HG02588 (cell line): ENCODE measurements around the gene ARHGAP20.
A peak's percentile ranks its signal among the peaks of the same experiment; 100 is the strongest.

Experiments used
- ATAC-seq: cut with Tn5 transposase; IDR thresholded peaks from one replicate; pipeline ENCODE4 v1.9.1; 2021; ENCODE audit warnings: mild to moderate bottlenecking, moderate library complexity; ENCODE audit not compliant: unreplicated experiment

ARHGAP20 gene, protein sequence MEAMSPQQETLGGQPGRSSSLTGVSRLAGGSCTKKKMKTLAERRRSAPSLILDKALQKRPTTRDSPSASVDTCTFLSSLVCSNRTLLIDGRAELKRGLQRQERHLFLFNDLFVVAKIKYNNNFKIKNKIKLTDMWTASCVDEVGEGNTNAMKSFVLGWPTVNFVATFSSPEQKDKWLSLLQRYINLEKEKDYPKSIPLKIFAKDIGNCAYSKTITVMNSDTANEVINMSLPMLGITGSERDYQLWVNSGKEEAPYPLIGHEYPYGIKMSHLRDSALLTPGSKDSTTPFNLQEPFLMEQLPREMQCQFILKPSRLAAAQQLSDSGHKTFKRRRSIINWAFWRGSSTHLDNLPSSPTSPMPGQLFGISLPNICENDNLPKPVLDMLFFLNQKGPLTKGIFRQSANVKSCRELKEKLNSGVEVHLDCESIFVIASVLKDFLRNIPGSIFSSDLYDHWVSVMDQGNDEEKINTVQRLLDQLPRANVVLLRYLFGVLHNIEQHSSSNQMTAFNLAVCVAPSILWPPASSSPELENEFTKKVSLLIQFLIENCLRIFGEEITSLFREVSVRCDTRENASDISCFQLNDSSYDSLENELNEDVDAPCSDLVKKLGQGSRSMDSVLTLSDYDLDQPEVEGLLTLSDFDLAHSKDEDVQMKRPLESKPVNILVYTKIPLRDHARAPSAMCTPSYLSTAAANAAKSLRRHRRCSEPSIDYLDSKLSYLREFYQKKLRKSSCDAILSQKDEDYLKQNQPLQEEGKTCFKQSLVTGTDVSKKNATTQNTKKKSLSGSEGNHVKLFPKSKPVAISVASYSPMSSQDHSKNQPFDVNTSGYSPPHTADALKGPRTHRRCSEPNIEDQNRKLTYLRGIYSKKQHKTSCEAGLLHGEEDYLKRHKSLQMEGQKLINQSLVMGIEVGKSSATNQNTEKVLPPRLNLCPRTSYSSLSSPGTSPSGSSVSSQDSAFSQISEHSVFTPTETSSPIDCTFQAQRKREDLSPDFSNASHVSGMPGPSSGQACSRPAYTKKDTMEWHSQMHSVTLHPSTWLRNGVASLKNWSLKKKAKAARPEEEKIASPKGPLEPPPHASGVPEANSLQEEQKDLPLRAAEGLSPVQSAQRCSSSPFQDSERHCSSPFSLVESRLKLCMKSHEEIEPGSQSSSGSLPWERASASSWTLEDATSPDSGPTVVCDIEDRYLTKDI

DNA sequence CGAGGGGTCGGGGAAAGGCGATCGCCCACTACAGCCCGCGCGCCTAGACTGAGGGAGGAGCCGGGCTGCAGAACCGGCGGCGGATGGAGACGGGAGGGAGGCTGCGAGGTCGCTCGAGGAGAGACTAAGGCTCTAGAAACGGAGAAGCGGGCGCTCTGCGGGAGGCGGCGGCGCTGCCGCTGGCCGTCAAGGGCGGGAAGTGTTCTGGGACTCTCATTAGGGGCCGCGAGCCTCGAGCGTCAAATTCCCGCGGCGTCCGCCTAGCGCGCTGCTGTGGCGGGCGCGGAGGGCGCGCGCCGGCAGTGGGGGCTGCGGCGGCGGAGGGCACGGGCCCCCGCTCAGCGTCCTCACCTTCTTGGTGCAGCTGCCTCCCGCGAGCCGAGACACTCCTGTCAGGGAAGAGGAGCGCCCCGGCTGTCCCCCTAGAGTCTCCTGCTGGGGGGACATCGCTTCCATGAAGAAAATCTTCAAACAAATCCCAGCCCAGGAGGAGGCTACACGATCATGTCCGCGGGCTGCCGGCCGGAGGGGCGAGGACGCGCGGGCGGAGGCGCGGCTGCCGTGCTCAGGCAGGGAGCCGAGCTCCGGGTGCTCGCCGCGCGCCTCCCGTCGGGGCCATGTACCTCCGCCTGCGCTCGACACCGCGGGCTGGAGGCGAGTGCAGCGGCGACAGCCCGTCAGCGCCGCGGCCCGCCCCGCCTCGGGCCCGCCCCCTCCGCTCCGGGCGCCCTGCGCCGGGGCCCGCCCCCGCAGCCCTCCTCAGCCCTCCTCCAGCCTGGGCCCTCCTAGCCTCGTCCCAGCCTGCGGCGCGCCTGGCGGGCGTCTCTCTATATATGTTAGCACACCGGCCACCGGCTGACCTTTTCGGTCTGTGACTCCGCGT is at the start of gene ARHGAP20:
Gene ARHGAP20, minus strand, starts transcription at position 662 of the 883 bp plus-strand sequence. Its CDS starts 206 bp downstream, at position 456.
- peak; percentile 76 for ATAC-seq

DNA sequence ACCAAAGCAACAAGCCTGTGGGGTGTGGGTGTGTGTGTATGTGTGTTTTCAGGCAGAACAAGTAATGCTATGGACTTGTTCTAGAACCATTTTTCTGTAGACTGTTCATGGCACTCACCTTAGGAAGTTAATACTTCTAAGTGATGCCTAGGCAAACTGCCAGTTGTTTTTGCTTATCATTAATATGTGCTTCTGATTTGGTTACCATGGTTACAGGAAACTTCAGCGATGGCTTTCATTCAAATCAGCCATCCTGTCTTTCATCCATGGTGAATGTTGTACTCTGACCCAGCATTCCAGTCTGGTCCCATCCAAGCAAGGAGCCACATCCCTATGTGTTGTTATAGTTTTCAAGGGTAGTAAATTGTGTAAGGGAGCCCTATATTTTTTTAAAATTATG is 49.8 kb upstream of the ARHGAP20 start:
- no peak for ATAC-seq

DNA sequence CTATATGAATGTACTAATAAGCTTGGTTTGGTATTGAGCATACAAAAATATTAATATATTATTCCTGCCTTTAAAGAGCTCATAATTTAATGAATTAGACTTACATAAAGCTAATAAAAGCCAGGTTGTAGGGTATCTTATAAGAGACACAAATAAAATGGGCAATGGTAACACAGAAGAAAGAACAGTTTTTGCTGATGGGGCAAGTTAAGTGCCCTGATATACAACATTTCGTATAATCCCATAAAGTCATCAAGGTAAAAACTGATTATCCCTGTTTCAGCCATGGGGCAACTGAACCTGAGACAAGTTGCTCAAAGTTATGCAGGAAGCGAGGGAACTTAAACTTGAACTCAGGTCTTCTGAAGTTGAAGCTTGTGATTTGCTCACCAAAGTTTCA is 48.9 kb upstream of the ARHGAP20 start:
- ATAC-seq, result no peak

DNA sequence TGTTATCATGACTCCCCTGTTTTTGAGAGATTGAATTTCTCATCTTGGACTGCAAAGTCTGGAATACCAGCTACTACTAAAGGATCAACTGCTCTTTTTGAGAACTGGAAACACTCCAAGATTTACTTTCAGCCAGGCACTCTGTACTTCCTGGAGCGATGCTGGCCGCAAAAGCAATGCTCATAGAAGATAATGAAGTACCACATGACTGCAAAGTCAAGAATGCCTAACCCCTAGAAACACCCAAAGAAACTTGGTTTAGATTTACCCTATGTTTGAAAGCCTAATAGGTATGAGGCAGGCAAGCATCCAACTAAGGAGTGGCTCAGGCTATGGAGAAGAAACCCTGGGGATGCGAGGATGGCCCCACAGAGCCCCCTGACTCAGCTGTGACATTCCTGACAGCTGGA is 47.7 kb upstream of the ARHGAP20 start:
- ATAC-seq, result no peak

DNA sequence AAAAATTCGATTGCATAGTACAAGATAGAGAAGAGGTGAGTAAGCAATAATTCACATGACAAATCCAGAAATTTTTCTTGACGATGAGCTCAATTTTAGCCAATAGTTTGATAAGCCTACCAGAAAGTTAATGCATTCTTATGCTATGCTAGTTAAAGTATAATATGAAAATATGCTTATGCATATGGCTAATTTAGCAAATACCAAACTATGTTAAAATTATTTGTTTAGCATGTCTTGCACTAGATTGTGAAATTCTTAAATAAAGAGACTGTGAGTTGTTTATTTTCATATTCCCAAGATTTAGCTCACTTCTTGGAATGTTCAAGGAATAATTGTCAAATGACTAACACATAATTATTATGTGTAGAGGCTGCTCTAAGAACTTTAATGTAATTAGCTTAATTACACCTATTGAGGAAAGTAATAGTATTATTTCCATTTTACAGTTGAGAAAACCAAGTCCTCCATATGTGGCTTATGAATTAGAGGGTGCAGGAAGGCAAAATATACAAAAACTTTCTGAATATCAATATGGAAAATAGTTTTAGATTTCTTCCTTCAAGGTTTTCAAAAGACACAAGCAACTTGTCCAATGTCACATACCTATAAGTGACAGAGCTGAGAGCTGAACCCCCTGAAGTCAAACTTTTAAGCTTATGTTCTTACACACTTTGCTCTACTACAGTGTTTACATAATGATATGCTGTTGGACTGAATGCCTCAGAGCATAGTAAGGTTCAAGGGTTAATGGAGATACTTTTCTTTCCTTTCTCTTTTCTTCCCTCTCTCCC is 45.9 kb upstream of the ARHGAP20 start:
- no peak for ATAC-seq

DNA sequence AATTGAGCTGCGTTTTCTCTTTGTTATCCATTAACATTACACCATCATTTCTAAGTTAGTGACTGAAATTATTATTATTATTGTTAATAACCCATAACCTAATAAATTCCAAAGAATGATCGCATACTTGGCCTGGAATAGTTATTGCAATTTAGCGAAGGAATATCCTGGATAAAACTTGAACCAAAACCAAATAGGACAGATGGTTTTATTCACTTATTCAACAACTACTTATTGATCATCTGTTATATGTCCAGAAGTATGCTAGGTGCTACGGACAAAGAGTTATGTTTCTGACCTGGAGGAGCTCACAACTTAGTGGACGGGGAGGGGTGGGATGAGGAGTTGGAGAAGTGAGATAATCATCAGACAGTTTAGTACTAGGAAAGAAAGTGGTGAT is 44.8 kb upstream of the ARHGAP20 start:
- ATAC-seq, result no peak

DNA sequence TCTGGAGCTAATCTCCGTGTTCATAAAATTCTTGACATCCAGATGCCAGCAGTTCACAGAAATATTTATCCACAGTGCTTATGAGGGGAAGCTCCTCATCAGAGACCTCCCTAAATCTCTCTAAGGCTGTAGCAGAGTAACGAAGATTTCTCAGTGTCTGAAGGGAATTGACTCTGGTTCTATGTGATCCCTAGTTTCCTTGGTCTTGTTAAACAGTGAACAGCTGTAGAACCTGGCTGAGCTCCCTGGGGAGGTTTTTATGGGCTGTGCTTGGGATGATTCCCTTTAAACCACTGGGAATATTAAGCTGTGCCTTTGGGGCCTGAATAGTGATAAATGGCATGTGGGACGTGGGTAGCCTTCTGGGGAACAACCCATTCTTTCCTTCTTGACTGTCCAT is 43.7 kb upstream of the ARHGAP20 start:
- no peak for ATAC-seq

DNA sequence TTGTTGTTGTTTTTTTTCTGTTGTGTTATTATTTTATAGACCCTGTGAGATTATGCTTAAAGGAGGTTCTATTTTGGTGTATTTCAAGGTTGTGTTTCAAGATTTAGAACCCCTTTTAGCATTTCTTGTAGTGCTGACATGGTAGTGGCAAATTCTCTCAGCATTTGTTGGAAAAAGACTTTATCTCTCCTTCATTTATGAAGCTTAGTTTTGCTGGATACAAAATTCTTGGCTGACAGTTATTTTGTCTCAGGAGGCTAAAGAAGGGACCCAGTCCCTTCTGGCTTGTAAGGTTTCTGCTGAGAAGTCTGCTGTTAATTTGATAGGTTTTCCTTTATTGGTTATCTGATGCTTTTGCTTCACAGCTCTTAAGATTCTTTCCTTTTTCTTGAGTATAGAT is 40.7 kb upstream of the ARHGAP20 start:
- ATAC-seq, result no peak

DNA sequence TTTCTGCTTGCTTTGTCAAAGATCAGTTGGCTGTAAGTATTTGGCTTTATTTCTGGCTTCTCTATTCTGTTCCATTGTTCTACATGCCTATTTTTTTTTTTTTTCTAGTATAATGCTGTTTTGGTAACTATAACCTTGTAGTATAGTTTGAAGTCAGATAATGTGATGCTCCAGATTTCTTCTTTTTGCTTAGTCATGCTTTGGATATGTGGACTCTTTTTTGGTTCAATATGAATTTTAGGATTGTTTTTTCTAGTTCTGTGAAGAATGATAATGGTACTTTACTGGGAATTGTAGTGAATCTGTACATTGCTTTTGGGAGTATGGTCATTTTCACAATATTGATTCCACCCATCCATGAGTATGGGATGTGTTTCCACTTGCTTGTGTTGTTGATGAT is 37.9 kb upstream of the ARHGAP20 start:
- ATAC-seq, result no peak

DNA sequence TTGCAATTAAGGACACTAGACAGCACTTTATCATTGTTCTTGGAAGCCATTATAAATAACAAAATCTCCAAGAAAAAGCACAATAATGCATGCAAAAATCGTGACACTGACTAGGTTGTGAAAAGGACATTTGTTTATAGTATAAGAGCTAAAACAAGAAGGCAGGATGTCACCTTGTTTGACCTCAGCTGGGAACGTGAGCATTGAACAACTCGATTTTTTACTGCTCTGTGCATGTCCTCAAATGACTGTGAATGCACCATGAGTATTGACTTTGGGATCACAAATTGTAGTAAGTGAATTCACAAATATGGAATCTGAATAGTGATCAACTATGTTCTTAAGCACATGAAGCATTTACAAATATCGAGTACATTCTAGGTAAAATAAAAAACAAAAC is 35.3 kb upstream of the ARHGAP20 start:
- no peak for ATAC-seq

DNA sequence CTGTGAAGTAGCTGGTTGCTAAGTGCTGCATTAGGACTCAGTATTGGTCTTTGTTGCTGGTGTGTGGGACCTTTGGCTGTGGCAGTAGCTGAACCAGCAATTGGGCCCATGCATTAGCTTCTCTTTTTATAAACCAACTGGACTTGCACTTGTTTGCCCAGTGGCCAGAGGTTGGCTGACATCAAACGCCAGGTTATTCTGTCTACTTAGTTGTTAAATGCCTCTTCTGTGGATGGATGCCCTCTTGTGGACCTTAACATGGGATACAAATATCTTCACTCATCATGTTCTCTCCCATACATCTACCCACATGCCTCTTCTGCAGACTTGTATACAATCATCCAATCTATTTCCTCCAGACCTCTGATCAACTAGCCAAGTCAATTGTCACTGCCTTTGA is 26.4 kb upstream of the ARHGAP20 start:
- no peak for ATAC-seq

DNA sequence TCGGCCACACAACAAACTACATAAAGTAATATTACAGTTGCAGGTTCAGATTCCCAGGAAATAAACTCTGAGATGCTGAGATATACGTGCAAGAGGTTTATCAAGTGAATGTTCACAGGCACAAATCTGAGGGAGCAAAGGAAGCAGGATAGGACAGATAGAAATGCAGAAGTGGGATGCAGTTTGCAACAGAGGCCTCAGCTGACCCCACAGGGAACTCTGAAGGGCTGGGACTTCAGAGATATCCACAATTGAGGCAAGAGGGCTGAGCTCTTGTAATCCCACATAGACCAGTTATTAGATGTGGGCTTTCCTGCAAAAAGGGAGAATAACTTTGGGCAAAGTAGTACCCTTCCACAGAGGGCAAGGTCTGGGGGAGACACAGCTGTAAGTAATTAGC is 25.4 kb upstream of the ARHGAP20 start:
- ATAC-seq, result no peak

DNA sequence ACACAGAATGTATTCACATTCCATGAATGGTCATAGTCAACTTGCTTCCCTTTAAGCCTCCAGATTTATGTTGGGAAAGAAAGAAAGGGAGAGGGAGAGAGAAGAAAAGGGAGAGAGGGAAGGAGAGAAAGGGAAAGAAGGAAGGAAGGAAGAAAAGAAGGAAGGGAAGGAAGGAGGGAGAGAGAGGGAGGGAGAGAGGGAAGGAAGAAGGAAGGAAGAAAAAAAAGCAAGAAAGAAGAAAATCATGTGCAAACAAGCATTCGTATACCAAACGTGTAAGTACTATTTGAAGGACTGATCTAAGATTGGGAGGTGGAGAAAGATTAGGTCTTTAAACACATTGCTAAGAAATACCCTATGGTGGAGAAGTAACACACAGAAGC is 23.9 kb upstream of the ARHGAP20 start:
- no peak for ATAC-seq

DNA sequence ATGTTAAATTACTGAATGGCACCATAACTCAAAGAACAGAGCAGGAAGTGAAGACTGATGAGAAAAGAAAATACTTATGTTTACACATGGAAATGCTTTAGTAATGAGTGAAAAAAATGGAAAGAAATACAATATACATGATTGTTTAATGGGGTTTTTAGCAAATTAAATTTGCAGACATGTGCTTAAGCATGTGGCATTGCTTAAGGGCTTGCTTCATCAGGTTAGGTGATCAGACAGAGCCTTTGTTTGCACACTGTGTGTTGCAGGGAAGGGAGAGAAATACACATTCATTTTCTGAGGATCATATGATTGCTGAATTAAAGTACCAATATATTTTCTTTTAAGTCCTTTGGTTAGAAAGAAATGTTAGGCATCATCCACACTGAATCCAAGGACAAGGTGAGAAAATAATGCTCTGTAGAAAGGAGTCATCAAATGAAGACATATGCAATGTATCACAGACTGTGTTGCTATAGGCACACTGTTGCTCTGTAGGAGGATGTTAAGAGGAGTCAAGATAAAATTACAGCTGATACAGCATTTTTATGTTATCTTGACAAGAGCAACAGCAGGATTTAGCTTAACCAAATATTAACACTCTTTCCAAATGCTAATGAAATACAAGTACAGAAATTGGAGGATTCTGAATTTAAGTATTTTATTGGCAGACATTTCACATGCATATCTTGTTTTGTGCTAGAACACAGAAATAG is 23.4 kb upstream of the ARHGAP20 start:
- ATAC-seq, result no peak

DNA sequence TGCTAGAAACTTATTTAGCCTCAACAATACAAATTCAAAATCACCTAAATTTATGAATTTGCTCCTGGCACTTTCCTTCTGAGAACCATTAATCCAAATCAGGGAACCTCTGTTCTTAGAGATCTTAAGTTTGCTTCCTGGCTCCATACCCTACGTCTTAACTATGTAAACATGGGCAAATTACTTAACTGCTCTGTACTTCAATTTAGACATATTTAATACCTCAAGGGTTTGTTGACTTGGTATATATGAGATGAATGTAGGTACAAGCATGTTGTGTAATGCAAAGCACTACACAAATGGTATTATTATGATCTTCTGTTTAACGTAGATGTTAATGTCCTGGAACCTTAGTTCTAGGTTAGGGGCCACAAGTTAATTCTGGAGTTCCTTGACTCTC is 22.6 kb upstream of the ARHGAP20 start:
- no peak for ATAC-seq

DNA sequence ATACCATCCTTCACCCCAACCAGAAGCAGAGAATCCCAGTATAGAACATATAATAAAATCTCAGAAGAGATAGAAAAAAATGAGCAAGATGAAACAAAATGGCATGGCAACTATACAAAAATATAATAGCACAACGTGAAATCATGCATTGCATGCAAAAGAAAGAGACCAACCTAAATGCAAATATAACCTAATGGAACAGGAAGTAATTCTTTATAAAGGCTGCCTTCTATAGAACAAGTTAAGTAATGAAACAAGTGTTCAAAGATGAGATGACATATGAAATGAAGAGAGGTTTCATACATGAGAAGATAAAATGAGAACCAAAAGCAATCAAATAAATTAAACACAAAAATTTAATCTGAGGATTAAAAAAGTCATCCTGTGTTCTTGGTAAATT is 18.5 kb upstream of the ARHGAP20 start:
- no peak for ATAC-seq

DNA sequence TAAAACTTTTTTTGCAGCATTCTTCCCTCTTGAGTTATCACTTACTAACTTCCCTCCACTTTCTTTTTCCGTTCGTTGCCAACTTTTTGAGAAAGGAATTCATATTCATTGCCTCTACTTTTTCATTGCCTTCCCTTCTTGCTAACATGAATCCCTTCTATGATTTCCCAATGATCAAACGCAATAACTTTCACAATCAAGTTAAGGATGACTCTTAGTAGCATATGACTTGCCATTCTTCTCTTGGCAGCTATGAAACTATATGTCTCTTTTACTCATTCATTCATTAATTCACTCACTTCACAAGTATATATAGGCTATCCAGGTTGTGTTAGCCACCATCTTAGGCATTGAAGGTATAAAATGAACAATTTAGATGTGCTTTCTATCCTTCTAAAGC is 16.6 kb upstream of the ARHGAP20 start:
- ATAC-seq, result no peak

DNA sequence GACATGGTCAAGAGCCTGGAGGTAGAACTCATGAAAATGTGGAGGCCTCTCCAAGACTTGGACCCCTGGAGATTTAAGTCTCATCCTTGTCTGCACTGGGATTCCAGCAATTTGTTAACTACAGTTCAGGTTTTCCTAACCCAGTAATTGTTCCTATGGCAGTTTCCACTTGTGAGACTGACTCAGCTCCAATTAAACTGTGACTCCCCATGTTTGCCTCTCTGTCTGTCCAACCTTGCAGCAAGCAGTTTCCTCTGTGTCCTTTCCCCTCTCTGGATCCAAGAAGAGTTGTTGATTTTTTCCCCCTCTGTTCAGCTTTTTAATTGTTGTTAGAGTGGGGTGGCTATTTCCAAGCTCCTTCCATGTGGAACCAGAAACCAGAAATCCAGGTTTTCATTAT is 16.2 kb upstream of the ARHGAP20 start:
- ATAC-seq, result no peak

DNA sequence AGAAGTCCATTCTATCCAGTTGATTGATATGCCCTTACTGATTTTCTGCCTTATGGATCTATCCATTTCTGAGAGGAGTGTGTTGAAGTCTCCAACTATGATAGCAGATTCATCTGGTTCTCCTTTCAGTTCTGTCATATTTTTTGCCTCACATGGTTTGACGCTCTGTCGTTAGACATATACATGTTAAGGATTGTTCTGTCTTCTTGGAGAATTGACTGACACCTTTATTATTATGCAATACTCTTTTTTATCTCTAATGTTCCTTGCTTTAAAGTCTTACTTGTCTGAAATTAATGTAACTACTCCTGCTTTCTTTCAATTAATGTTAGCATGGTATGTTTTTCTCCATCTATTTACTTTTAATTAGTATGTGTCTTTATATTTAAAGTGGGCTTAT is 12.1 kb upstream of the ARHGAP20 start:
- no peak for ATAC-seq
